K562 (cell line): ENCODE results near the gene DGLUCY. TPM values are rescaled to one million over a fixed set of nuclear protein-coding genes. Genes with fewer than 3 reads are reported as not detected.

Experiments
- ATAC-seq: fragments of 200-7000 bp; cut with Tn5 transposase; 3 replicates; pipeline ENCODE4 v1.9.1; 2020; ENCODE audit warnings: moderate library complexity
- BruUV-seq: library from RNA; stranded (reverse); fragments of 400-500 nt; replicated peaks from 2 replicates; lab custom pipeline; 2021; lab: Mats Ljungman, UMichigan
- CTCF ChIA-PET: fragments of 300-600 bp; formaldehyde crosslinking; extraction: SDS; loops from one replicate; lab custom pipeline; 2021; ENCODE audit warnings: low intra/inter-chr PET ratio; lab: Yijun Ruan, JAX
- POLR2A ChIA-PET: fragments of 300-600, 350-650 bp; sonication (Branson Sonifier 250); formaldehyde crosslinking; extraction: SDS; loops from one replicate; lab custom pipeline; 2021; ENCODE audit warnings: antibody characterized with exemption, inconsistent platforms; lab: Yijun Ruan, JAX
- DNase-seq, 4 experiments: peaks; one replicate each; pipeline versions ENCODE4 v3.0.0 to v3.0.0-alpha.2; 2011 to 2018; ENCODE audit warnings: low spot score in 3 of 4, mixed read lengths in 3 of 4; ENCODE audit errors: extremely low read depth in 1 of 4
- FAIRE-seq: peaks from 2 replicates; lab custom pipeline; 2011; peaks lifted over from hg19 to GRCh38; lab: Jason Lieb, UNC
- H2AFZ ChIP-seq: 2 replicates; pipeline ENCODE4 v1.6.0; 2011; ENCODE audit warnings: low read depth, low read length, control low read depth, inconsistent platforms
- H3K27ac ChIP-seq: fragments of 200-600 bp; 3 replicates; pipeline ENCODE4 v1.8.0; 2011; ENCODE audit warnings: low read depth, mild to moderate bottlenecking, control low read depth, inconsistent platforms, low read length, moderate library complexity, mixed read lengths; ENCODE audit errors: extremely low read depth
- H3K27me3 ChIP-seq, 2 experiments: fragments of 300-600 bp in 1 of 2; 2 replicates in 1 of 2; 3 replicates in 1 of 2; pipeline versions ENCODE4 v1.6.0 to v1.8.0; 2011; ENCODE audit warnings: inconsistent platforms in 2 of 2, low read length in 2 of 2, mild to moderate bottlenecking in 1 of 2, mixed read lengths in 1 of 2, moderate library complexity in 1 of 2; ENCODE audit not compliant: control insufficient read depth in 2 of 2, insufficient read depth in 2 of 2
- H3K36me3 ChIP-seq: fragments of 300-600 bp; 3 replicates; pipeline ENCODE4 v1.8.0; 2011; ENCODE audit warnings: mild to moderate bottlenecking, low read length, inconsistent platforms; ENCODE audit not compliant: control insufficient read depth, insufficient read depth
- H3K4me1 ChIP-seq, 2 experiments: fragments of 200-600 bp in 1 of 2; replicated peaks in 1 of 2; 2 replicates in 1 of 2; 3 replicates in 1 of 2; pipeline versions ENCODE4 v1.5.1 to v1.8.0; 2011; ENCODE audit warnings: inconsistent platforms in 2 of 2, low read length in 2 of 2, mild to moderate bottlenecking in 1 of 2, mixed read lengths in 1 of 2, moderate library complexity in 1 of 2; ENCODE audit not compliant: control insufficient read depth in 2 of 2, insufficient read depth in 2 of 2
- H3K4me2 ChIP-seq: 2 replicates; pipeline ENCODE4 v1.6.1; 2011; ENCODE audit warnings: low read length, control low read depth, inconsistent platforms, mixed read lengths; ENCODE audit not compliant: insufficient read depth
- H3K4me3 ChIP-seq: fragments of 200-600 bp; sonication (generic), shearing (Covaris generic); 2 replicates; pipeline ENCODE4 v1.5.1; 2016; ENCODE audit warnings: control low read depth, inconsistent platforms
- H3K79me2 ChIP-seq: fragments of 200-600 bp; 3 replicates; pipeline ENCODE4 v1.8.0; 2011; ENCODE audit warnings: low read length, inconsistent platforms; ENCODE audit not compliant: control insufficient read depth, insufficient read depth
- H3K9ac ChIP-seq, 2 experiments: 2 replicates each; pipeline versions ENCODE4 v1.6.0 to v1.6.1; 2011; ENCODE audit warnings: low read depth in 2 of 2, low read length in 2 of 2, control low read depth in 1 of 2, inconsistent platforms in 1 of 2, mild to moderate bottlenecking in 1 of 2, mixed read lengths in 1 of 2; ENCODE audit not compliant: insufficient read depth in 1 of 2
- H3K9me1 ChIP-seq: one replicate; pipeline ENCODE4 v1.6.0; 2011; ENCODE audit warnings: inconsistent platforms, mild to moderate bottlenecking, low read length, moderate library complexity; ENCODE audit not compliant: control insufficient read depth, insufficient read depth
- H3K9me3 ChIP-seq: replicated peaks from 2 replicates; pipeline ENCODE4 v1.5.1; 2011; ENCODE audit warnings: low read depth, low read length, inconsistent platforms; ENCODE audit not compliant: control insufficient read depth, insufficient read depth
- H4K20me1 ChIP-seq: replicated peaks from 2 replicates; pipeline ENCODE4 v1.6.1; 2011; ENCODE audit warnings: low read length, inconsistent platforms, mixed read lengths; ENCODE audit not compliant: control insufficient read depth, insufficient read depth
- ELF2 ChIP-seq: fragments of 250-450 bp; sonication (Bioruptor Pico); IDR thresholded peaks from 2 replicates; pipeline ENCODE4 v1.5.0; 2021; ENCODE audit warnings: mild to moderate bottlenecking
- HDAC2 ChIP-seq: fragments of 450-650 bp; IDR thresholded peaks from 2 replicates; pipeline ENCODE4 v1.6.1; 2016; ENCODE audit warnings: mild to moderate bottlenecking
- HNRNPUL1 ChIP-seq: fragments of 200-400 bp; formaldehyde crosslinking; IDR thresholded peaks from 2 replicates; pipeline ENCODE4 v1.6.1; 2017; ENCODE audit warnings: low read length
- JUNB ChIP-seq: fragments of 450-650 bp; formaldehyde crosslinking; conservative IDR thresholded peaks from 2 replicates; pipeline ENCODE4 v1.4.0; 2020; ENCODE audit warnings: mild to moderate bottlenecking
- KDM5B ChIP-seq: fragments of 200-600 bp; sonication (generic); IDR thresholded peaks from 2 replicates; pipeline ENCODE4 v1.6.1; 2012; ENCODE audit warnings: low read depth, mild to moderate bottlenecking, moderate library complexity, low read length, control low read depth, inconsistent platforms; ENCODE audit not compliant: insufficient replicate concordance
- NBN ChIP-seq: fragments of 450-650 bp; IDR thresholded peaks from 2 replicates; pipeline ENCODE4 v1.6.1; 2016; ENCODE audit warnings: low read depth, mild to moderate bottlenecking
- NFIC ChIP-seq: fragments of 450-650 bp; IDR thresholded peaks from 2 replicates; pipeline ENCODE4 v1.6.1; 2017; ENCODE audit warnings: mild to moderate bottlenecking, inconsistent platforms
- NFRKB ChIP-seq: fragments of 450-650 bp; IDR thresholded peaks from 2 replicates; pipeline ENCODE4 v1.6.1; 2016; ENCODE audit warnings: low read depth
- NR1H2 ChIP-seq: sonication (generic); formaldehyde crosslinking; IDR thresholded peaks from 2 replicates; pipeline ENCODE4 v1.4.0; 2020; ENCODE audit warnings: mild to moderate bottlenecking, missing genetic modification reagents
- PHB2 ChIP-seq: fragments of 450-650 bp; IDR thresholded peaks from 2 replicates; pipeline ENCODE4 v1.6.1; 2017; ENCODE audit warnings: low read depth
- SMARCA4 ChIP-seq: fragments of 450-650 bp; IDR thresholded peaks from 2 replicates; pipeline ENCODE4 v1.6.1; 2016
- U2AF2 ChIP-seq: fragments of 200-400 bp; formaldehyde crosslinking; optimal IDR thresholded peaks from 2 replicates; pipeline ENCODE3; 2017; ENCODE audit warnings: low read depth, mild to moderate bottlenecking, low read length
- XRCC5 ChIP-seq: fragments of 200-400 bp; formaldehyde crosslinking; IDR thresholded peaks from 2 replicates; pipeline ENCODE4 v1.6.1; 2017; ENCODE audit warnings: low read depth, mild to moderate bottlenecking, low read length
- ZNF121 ChIP-seq: sonication (generic); formaldehyde crosslinking; conservative IDR thresholded peaks from 2 replicates; pipeline ENCODE4 v1.8.0; 2022; ENCODE audit warnings: missing genetic modification reagents
- ZNF143 ChIP-seq: sonication (generic); formaldehyde crosslinking; IDR thresholded peaks from 2 replicates; pipeline ENCODE4 v1.9.0; 2022; ENCODE audit warnings: mild to moderate bottlenecking, missing genetic modification reagents
- ZNF354B ChIP-seq: fragments of 250-450 bp; sonication (Bioruptor Pico); IDR thresholded peaks from 2 replicates; pipeline ENCODE4 v1.4.0; 2020
- WGBS: fragments of 100-300 bp; shearing (Covaris generic); methylation state at CpG from one replicate; pipeline ENCODE4 v1.1.6; 2016; ENCODE audit warnings: low coverage, mixed read lengths; ENCODE audit not compliant: insufficient coverage; ENCODE audit errors: missing lambda C conversion rate; 5-methylcytosine and 5-hydroxymethylcytosine counted together
- in situ Hi-C: fragments of 300-500 bp; cut with MboI; formaldehyde crosslinking; loops from 4 replicates; pipeline ENCODE4 v1.15.0; 2018; ENCODE audit warnings: inconsistent platforms, mixed read lengths
- intact Hi-C: fragments of 100-400 bp; cut with micrococcal nuclease; formaldehyde crosslinking; loops from 2 replicates; pipeline ENCODE4 v1.14.2; 2022
- polyA plus RNA-seq, 8 experiments: library from polyadenylated mRNA; depleted of rRNA in 4 of 8; stranded (reverse) in 5 of 8; unstranded in 3 of 8; fragments of >200 nt; fragmentation: Nextera tagmentation in 2 of 8; fragmentation: Illumina TruSeq in 1 of 8; extraction: Ambion mirVana in 2 of 8; extraction: Trizol in 1 of 8; gene quantifications; 2 replicates each; pipeline versions ENCODE4 v1.2.1 to v1.2.3, GENCODE V29; 2011 to 2014; ENCODE audit warnings: inconsistent platforms in 1 of 8, missing spikeins in 1 of 8
- total RNA-seq, 7 experiments: library from RNA; depleted of rRNA in 6 of 7; stranded (reverse); fragments of >200 nt in 6 of 7; fragmentation: Illumina TruSeq in 2 of 7; extraction: Trizol in 2 of 7; gene quantifications; 2 replicates each; pipeline versions ENCODE4 v1.2.1 to v1.2.3, GENCODE V29; 2011 to 2021; ENCODE audit warnings: low replicate concordance in 1 of 7
- TF ChIP-seq, protein P1 (sequence below): fragments of 450-650 bp; formaldehyde crosslinking; IDR thresholded peaks from 2 replicates; pipeline ENCODE4 v1.4.0; 2022; ENCODE audit warnings: mild to moderate bottlenecking, moderate library complexity
- TF ChIP-seq, protein P2 (sequence below): fragments of 450-650 bp; IDR thresholded peaks from 2 replicates; pipeline ENCODE4 v1.7.1; 2018; ENCODE audit warnings: mild to moderate bottlenecking, low read depth; ENCODE audit not compliant: partially characterized antibody
- TF ChIP-seq, protein P3 (sequence below): sonication (generic); formaldehyde crosslinking; IDR thresholded peaks from 2 replicates; pipeline ENCODE4 v1.8.0; 2022; ENCODE audit warnings: missing genetic modification reagents, mild to moderate bottlenecking, borderline replicate concordance

DGLUCY gene
- total and polyA plus RNA-seq, 9 of the 15 experiments (the other 6 are each of a cell fraction or from before 2014, with no cell fraction given), result 9.9 to 28.4 (median 21.0) TPM

DNA sequence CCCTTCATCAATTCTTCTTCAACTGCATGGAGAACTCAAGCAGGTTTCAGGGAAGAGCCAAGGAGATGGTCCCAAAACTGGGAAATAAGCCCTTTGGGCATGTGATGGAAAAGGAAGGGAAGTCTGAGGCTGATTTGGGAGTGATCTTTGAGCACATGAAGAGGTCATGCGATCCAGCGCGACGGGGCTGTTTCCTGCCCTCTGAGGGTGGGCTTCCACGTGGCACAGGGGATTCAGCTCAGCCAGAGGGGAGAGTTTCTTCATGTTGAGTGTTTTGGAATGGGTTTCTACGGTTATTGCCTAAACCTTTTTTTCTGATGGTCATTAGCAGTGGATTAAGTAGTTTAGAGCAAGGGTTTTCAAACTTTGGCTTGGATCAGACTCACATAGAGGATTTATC, 100.4 kb downstream of the DGLUCY start (continued):
- TF ChIP-seq KDM5B (no peak), NR1H2 (CRISPR knock-in tag) (no peak), SMARCA4 (no peak), NBN (no peak), ELF2 (CRISPR knock-in tag) (no peak), JUNB (CRISPR knock-in tag) (no peak)
- TF ChIP-seq, protein P1, sequence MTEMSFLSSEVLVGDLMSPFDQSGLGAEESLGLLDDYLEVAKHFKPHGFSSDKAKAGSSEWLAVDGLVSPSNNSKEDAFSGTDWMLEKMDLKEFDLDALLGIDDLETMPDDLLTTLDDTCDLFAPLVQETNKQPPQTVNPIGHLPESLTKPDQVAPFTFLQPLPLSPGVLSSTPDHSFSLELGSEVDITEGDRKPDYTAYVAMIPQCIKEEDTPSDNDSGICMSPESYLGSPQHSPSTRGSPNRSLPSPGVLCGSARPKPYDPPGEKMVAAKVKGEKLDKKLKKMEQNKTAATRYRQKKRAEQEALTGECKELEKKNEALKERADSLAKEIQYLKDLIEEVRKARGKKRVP (CRISPR knock-in tag), result no peak
- TF ChIP-seq, protein P2, sequence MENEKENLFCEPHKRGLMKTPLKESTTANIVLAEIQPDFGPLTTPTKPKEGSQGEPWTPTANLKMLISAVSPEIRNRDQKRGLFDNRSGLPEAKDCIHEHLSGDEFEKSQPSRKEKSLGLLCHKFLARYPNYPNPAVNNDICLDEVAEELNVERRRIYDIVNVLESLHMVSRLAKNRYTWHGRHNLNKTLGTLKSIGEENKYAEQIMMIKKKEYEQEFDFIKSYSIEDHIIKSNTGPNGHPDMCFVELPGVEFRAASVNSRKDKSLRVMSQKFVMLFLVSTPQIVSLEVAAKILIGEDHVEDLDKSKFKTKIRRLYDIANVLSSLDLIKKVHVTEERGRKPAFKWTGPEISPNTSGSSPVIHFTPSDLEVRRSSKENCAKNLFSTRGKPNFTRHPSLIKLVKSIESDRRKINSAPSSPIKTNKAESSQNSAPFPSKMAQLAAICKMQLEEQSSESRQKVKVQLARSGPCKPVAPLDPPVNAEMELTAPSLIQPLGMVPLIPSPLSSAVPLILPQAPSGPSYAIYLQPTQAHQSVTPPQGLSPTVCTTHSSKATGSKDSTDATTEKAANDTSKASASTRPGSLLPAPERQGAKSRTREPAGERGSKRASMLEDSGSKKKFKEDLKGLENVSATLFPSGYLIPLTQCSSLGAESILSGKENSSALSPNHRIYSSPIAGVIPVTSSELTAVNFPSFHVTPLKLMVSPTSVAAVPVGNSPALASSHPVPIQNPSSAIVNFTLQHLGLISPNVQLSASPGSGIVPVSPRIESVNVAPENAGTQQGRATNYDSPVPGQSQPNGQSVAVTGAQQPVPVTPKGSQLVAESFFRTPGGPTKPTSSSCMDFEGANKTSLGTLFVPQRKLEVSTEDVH, result no peak

DNA sequence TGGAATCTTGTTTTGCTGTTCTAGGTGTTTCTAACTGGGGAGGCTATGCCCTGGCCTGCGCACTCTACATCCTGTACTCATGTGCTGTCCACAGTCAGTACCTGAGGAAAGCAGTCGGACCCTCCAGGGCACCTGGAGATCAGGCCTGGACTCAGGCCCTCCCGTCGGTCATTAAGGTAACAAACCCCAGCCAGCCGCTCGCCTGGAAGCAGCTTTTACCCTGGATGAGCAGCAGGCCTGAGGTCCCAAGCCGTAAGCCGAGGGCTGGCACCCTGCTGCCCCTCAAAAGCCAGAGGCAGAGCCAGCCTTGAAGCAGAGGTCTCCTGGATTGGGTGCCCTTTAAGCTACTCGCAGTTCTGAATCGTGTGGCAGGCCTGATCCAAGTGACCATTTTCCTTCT, 101.5 kb downstream of the DGLUCY start:
- Histone ChIP-seq H3K27ac (no peak overlapping the region), H3K79me2 (no peaks in the 10 kb centered on the region), H3K4me2 (no peak overlapping the region), H4K20me1 (no peaks in the 10 kb centered on the region), H3K9ac (no peak overlapping the region; a peak in 1 of 4 replicates), H3K36me3 (peaks cover 20% of the 10 kb centered on the region; the same call in 1 of the 3 replicates), H3K27me3 (no peaks in the 10 kb centered on the region), H2AFZ (no peak overlapping the region), H3K9me1 (no peaks in the 10 kb centered on the region), H3K9me3 (no peaks in the 10 kb centered on the region), H3K4me3 (no peak overlapping the region), H3K4me1 (no peaks in the 10 kb centered on the region; a peak in 2 of 5 replicates)
- 78% methylated on average over 5 of the region's 10 CpGs for WGBS
- in situ Hi-C loops, result no loop called here
- no TSS peak for BruUV-seq
- ChIA-PET POLR2A (interaction anchor here (0.7 kb wide), 1 partner anchor 43 kb away, joined by 3 read pairs; no protein-coding TSS in a partner anchor), CTCF (no interaction called here)
- DNase-seq, result no peak
- FAIRE-seq, result no peak
- intact Hi-C loops, result no loop called here
- ATAC-seq, result no peak
- no peak for TF ChIP-seq HNRNPUL1
- TF ChIP-seq NFIC, result no peak
- no peak for TF ChIP-seq XRCC5
- TF ChIP-seq U2AF2, result no peak
- TF ChIP-seq ZNF143 (CRISPR knock-in tag), result no peak
- TF ChIP-seq JUNB (CRISPR knock-in tag), result no peak
- TF ChIP-seq NFRKB, result no peak
- no peak for TF ChIP-seq PHB2
- TF ChIP-seq ZNF121, result no peak
- no peak for TF ChIP-seq ZNF354B (CRISPR knock-in tag)
- TF ChIP-seq HDAC2, result no peak
- TF ChIP-seq, protein P3, sequence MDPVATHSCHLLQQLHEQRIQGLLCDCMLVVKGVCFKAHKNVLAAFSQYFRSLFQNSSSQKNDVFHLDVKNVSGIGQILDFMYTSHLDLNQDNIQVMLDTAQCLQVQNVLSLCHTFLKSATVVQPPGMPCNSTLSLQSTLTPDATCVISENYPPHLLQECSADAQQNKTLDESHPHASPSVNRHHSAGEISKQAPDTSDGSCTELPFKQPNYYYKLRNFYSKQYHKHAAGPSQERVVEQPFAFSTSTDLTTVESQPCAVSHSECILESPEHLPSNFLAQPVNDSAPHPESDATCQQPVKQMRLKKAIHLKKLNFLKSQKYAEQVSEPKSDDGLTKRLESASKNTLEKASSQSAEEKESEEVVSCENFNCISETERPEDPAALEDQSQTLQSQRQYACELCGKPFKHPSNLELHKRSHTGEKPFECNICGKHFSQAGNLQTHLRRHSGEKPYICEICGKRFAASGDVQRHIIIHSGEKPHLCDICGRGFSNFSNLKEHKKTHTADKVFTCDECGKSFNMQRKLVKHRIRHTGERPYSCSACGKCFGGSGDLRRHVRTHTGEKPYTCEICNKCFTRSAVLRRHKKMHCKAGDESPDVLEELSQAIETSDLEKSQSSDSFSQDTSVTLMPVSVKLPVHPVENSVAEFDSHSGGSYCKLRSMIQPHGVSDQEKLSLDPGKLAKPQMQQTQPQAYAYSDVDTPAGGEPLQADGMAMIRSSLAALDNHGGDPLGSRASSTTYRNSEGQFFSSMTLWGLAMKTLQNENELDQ (CRISPR knock-in tag), result no peak
